Gastroesophageal sphincter (tissue), 3 donors: Measurements from ENCODE around the gene KHDC4.

Experiments used
- POLR2A ChIP-seq, 2 donors: fragments of 450-650 bp; IDR thresholded peaks; one replicate each; pipeline ENCODE4 v1.6.1; 2017; ENCODE audit warnings: antibody characterized with exemption in 2 of 2, mild to moderate bottlenecking in 2 of 2, moderate library complexity in 1 of 2
- POLR2AphosphoS5 ChIP-seq: sonication (generic); formaldehyde crosslinking; IDR thresholded peaks from one replicate; pipeline ENCODE4 v1.6.1; 2017; ENCODE audit warnings: antibody characterized with exemption
- TF ChIP-seq, protein P1 (sequence below), 4 experiments: fragments of 200-600 bp in 2 of 4; fragments of 450-650 bp in 2 of 4; sonication (generic) in 1 of 4; IDR thresholded peaks; one replicate each; pipeline ENCODE4 v1.5.1; 2017 to 2019; ENCODE audit warnings: antibody characterized with exemption in 4 of 4, mild to moderate bottlenecking in 2 of 4, moderate library complexity in 2 of 4

GRCh38 chr1:155950829-155951228 is 16.6 kb upstream of the KHDC4 start:
- TF ChIP-seq, protein P1, sequence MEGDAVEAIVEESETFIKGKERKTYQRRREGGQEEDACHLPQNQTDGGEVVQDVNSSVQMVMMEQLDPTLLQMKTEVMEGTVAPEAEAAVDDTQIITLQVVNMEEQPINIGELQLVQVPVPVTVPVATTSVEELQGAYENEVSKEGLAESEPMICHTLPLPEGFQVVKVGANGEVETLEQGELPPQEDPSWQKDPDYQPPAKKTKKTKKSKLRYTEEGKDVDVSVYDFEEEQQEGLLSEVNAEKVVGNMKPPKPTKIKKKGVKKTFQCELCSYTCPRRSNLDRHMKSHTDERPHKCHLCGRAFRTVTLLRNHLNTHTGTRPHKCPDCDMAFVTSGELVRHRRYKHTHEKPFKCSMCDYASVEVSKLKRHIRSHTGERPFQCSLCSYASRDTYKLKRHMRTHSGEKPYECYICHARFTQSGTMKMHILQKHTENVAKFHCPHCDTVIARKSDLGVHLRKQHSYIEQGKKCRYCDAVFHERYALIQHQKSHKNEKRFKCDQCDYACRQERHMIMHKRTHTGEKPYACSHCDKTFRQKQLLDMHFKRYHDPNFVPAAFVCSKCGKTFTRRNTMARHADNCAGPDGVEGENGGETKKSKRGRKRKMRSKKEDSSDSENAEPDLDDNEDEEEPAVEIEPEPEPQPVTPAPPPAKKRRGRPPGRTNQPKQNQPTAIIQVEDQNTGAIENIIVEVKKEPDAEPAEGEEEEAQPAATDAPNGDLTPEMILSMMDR (IDR thresholded peaks at IDR 0.05), result no peak
- TF ChIP-seq POLR2A (IDR thresholded peaks at IDR 0.05) (no peak), POLR2AphosphoS5 (no peak)
